Measurements from ENCODE around the gene PKD2.

DNA sequence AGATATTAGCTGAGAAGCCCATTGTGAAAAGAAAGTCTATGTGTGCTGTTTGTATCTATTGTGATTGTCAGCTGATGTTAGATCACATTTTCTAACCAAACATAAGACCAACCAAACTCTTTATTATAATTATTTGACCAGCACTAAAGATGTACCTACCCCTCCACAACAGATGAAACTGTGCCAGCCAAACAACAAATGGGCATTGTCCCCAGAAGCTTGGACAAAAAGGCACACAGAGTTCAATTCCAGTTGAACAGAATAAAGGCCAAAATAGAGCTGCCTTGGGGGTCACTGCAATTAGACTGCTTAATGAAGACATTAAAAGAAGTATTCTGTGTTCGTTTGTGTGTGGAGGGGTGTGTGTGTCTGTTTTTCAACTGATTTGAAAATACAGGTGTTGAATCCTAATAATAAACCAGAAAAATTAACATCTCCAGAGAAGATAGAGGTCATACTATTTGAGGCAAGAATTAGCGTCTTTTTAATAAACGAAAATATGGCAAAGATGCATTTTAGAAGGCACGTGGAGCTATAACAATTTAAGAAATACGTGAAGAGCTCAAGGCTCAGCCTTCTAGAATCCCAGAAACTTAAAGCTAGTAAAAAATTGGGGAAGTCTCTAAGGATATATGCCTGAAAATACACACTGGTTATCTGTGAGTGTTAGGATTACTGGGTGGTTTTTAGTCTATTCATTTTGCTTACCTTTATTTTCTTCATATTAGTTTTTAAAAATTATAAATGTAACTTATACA, 29.7 kb upstream of the PKD2 start:
- no peak for TF ChIP-seq TAF1 (IDR thresholded peaks at IDR 0.05; ENCODE audit: low read depth)
- TF ChIP-seq, protein P1, sequence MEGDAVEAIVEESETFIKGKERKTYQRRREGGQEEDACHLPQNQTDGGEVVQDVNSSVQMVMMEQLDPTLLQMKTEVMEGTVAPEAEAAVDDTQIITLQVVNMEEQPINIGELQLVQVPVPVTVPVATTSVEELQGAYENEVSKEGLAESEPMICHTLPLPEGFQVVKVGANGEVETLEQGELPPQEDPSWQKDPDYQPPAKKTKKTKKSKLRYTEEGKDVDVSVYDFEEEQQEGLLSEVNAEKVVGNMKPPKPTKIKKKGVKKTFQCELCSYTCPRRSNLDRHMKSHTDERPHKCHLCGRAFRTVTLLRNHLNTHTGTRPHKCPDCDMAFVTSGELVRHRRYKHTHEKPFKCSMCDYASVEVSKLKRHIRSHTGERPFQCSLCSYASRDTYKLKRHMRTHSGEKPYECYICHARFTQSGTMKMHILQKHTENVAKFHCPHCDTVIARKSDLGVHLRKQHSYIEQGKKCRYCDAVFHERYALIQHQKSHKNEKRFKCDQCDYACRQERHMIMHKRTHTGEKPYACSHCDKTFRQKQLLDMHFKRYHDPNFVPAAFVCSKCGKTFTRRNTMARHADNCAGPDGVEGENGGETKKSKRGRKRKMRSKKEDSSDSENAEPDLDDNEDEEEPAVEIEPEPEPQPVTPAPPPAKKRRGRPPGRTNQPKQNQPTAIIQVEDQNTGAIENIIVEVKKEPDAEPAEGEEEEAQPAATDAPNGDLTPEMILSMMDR (IDR thresholded peaks at IDR 0.05; ENCODE audit: poor library complexity, severe bottlenecking): no peak
- no peak for TF ChIP-seq SMC3 (conservative IDR thresholded peaks at IDR 0.05; ENCODE audit: poor library complexity)
- no peak for TF ChIP-seq EZH2 (IDR thresholded peaks at IDR 0.05; ENCODE audit: borderline replicate concordance, insufficient read depth, low read length, poor library complexity, severe bottlenecking)
- no peak for TF ChIP-seq MXI1 (conservative IDR thresholded peaks at IDR 0.05; ENCODE audit: poor library complexity, severe bottlenecking)
- TF ChIP-seq, protein P2, sequence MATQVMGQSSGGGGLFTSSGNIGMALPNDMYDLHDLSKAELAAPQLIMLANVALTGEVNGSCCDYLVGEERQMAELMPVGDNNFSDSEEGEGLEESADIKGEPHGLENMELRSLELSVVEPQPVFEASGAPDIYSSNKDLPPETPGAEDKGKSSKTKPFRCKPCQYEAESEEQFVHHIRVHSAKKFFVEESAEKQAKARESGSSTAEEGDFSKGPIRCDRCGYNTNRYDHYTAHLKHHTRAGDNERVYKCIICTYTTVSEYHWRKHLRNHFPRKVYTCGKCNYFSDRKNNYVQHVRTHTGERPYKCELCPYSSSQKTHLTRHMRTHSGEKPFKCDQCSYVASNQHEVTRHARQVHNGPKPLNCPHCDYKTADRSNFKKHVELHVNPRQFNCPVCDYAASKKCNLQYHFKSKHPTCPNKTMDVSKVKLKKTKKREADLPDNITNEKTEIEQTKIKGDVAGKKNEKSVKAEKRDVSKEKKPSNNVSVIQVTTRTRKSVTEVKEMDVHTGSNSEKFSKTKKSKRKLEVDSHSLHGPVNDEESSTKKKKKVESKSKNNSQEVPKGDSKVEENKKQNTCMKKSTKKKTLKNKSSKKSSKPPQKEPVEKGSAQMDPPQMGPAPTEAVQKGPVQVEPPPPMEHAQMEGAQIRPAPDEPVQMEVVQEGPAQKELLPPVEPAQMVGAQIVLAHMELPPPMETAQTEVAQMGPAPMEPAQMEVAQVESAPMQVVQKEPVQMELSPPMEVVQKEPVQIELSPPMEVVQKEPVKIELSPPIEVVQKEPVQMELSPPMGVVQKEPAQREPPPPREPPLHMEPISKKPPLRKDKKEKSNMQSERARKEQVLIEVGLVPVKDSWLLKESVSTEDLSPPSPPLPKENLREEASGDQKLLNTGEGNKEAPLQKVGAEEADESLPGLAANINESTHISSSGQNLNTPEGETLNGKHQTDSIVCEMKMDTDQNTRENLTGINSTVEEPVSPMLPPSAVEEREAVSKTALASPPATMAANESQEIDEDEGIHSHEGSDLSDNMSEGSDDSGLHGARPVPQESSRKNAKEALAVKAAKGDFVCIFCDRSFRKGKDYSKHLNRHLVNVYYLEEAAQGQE (IDR thresholded peaks at IDR 0.05; ENCODE audit: borderline replicate concordance): no peak
- no peak for TF ChIP-seq POLR2AphosphoS5 (IDR thresholded peaks at IDR 0.05)
- no peak for TF ChIP-seq EP300 (conservative IDR thresholded peaks at IDR 0.05; ENCODE audit: poor library complexity, severe bottlenecking)
- TF ChIP-seq RAD21 (conservative IDR thresholded peaks at IDR 0.05): no peak

All from neural cell (in vitro differentiated cells).